GM18907 (cell line): ENCODE results near the gene SDK1.

Experiments
- ATAC-seq: cut with Tn5 transposase; IDR thresholded peaks from one replicate; pipeline ENCODE4 v1.9.1; 2021; ENCODE audit warnings: mild to moderate bottlenecking, moderate library complexity; ENCODE audit not compliant: unreplicated experiment

The SDK1 gene

GRCh38 chr7:3408814-3409595 is 108.0 kb downstream of the SDK1 start:
- no peak for ATAC-seq

GRCh38 chr7:3412871-3413270 is 111.8 kb downstream of the SDK1 start:
- ATAC-seq, result no peak

GRCh38 chr7:3415861-3416312 is 114.8 kb downstream of the SDK1 start:
- ATAC-seq, result no peak

GRCh38 chr7:3416453-3416852 is 115.4 kb downstream of the SDK1 start:
- ATAC-seq, result no peak

- no peak for ATAC-seq
Measured at GRCh38 chr7:3425087-3425486, 124.0 kb downstream of the SDK1 start.

GRCh38 chr7:3426064-3426463 is 125.0 kb downstream of the SDK1 start:
- no peak for ATAC-seq

- no peak for ATAC-seq
Measured at GRCh38 chr7:3427957-3428356, 126.9 kb downstream of the SDK1 start.

GRCh38 chr7:3429981-3430380 is 128.9 kb downstream of the SDK1 start:
- no peak for ATAC-seq

- ATAC-seq, result no peak
Measured at GRCh38 chr7:3430588-3430987, 129.5 kb downstream of the SDK1 start.

GRCh38 chr7:3431306-3431705 is 130.3 kb downstream of the SDK1 start:
- ATAC-seq, result no peak

GRCh38 chr7:3432911-3433310 is 131.9 kb downstream of the SDK1 start:
- no peak for ATAC-seq

GRCh38 chr7:3434611-3435010 is 133.6 kb downstream of the SDK1 start:
- no peak for ATAC-seq

- no peak for ATAC-seq
Measured at GRCh38 chr7:3436112-3436511, 135.1 kb downstream of the SDK1 start.

GRCh38 chr7:3436746-3437145 is 135.7 kb downstream of the SDK1 start:
- no peak for ATAC-seq

- no peak for ATAC-seq
Measured at GRCh38 chr7:3437467-3437866, 136.4 kb downstream of the SDK1 start.

- no peak for ATAC-seq
Measured at GRCh38 chr7:3438352-3438751, 137.3 kb downstream of the SDK1 start.

- ATAC-seq, result no peak
Measured at GRCh38 chr7:3439333-3440030, 138.4 kb downstream of the SDK1 start.

GRCh38 chr7:3440509-3440908 is 139.5 kb downstream of the SDK1 start:
- ATAC-seq, result no peak

GRCh38 chr7:3443716-3444115 is 142.7 kb downstream of the SDK1 start:
- ATAC-seq, result no peak

- no peak for ATAC-seq
Measured at GRCh38 chr7:3446786-3447185, 145.7 kb downstream of the SDK1 start.

GRCh38 chr7:3451701-3452100 is 150.6 kb downstream of the SDK1 start:
- no peak for ATAC-seq

- ATAC-seq, result no peak
Measured at GRCh38 chr7:3453398-3453797, 152.3 kb downstream of the SDK1 start.
